Activated T-cell treated with anti-CD3 and anti-CD28 coated beads, Interleukin-2, amount 50 U/mL, for 48 hours (primary cell): Measurements from ENCODE around the gene CYP46A1.
A peak's percentile ranks its signal among the peaks of the same experiment; 100 is the strongest.

ENCODE experiments used
- DNase-seq, 2 experiments: peaks; one replicate each; pipeline ENCODE4 v3.0.0-alpha.2; 2020

CYP46A1 gene

GRCh38 chr14:99717682-99718013, 33.5 kb downstream of the CYP46A1 start:
- no peak for DNase-seq

GRCh38 chr14:99718031-99718810, 34.1 kb downstream of the CYP46A1 start:
- no peak for DNase-seq

DNA sequence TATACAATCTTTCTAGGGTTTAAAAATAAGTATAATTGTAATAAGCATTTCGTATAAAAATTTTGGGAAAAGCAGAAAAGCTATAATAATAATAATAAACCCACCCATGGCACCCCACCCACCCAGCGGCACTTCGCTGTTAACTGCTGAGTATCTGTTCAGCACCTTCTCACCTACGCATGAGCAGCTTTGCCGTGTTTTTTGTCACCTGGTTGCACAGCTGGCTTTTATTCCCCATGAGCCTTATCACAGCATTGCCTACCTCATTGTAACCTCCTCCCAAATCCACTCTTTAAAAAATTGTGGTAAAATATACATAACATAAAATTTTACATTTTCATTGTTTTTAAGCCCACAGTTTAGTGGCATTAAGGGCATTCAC, 34.7 kb downstream of the CYP46A1 start:
- no peak for DNase-seq

DNA sequence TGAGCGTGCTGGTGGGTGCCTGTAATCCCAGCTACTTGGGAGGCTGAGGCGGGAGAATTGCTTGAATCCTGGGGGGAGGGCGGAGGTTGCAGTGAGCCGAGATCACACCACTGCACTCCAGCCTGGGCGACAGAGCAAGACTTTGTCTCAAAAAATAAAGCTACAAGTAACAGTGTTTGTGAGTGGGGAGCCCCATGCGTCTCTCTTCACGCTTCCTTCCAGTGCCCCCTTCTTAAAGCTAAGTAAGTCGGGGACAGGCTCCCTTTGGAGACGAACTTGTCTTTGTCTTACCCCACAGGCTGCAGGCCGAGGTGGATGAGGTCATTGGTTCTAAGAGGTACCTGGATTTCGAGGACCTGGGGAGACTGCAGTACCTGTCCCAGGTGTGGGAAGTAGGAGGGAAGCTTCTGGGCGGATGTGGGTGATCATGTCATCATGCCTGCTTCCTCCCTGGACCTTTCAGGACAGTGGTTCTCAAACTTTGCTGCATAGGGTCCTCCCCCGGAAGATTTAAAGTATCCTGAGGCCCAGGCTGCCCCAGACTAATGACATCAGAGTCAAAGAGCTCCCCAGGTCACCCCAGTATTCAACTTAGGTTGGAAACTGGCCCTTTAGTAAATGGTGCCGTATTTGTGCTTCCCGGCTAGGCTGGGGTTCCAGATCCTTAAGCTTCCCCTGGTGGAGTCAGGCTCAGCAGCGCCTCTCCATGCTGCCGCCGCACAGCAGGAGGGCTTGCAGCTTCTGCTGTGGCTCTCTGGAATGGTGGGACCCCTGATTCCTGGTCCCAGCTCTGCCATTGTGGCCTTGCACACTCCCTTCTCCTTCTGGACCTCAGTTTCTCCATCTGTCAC, 37.1 kb downstream of the CYP46A1 start:
- DNase-seq = no peak

- peak in 1 of 2 experiments; percentile 6 for DNase-seq
Measured at GRCh38 chr14:99721792-99722516, 37.9 kb downstream of the CYP46A1 start.

- peak in 1 of 2 experiments; percentile 10 for DNase-seq
Measured at GRCh38 chr14:99722741-99723140, 38.6 kb downstream of the CYP46A1 start.

DNA sequence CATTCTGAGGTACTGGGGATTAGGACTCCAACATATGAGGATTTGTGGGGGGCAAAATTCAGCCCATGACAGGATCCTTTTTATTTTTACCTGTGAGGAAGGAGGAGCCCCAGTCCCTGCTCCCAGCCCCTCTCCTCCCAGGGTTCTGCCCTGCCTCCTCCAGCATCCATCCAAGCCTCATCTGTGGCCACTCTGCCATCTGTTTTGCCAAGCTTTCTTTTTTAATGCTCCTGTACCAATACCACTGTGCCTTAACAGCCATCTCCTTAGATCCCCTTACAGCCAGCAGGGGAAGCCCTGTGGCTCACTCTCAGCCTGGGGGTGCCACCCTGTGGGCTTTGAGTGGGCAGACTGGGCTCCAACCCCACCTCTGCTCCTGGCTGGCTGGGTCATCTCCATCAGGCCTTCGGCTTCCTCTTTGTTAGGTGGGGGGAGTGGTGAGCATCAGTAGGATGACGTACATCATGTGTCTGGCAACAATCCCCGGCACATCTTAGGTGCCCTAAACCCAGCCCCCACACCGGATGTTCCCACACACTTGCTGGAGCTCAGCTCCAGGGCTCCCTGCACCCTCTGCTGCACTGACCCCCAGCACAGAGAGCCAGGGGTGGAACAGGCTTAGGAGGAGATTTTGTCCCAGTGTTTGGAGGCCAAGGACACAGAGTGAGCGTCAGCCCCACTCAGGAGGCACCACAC, 40.2 kb downstream of the CYP46A1 start:
- peak in 1 of 2 experiments; percentile 9 for DNase-seq

DNA sequence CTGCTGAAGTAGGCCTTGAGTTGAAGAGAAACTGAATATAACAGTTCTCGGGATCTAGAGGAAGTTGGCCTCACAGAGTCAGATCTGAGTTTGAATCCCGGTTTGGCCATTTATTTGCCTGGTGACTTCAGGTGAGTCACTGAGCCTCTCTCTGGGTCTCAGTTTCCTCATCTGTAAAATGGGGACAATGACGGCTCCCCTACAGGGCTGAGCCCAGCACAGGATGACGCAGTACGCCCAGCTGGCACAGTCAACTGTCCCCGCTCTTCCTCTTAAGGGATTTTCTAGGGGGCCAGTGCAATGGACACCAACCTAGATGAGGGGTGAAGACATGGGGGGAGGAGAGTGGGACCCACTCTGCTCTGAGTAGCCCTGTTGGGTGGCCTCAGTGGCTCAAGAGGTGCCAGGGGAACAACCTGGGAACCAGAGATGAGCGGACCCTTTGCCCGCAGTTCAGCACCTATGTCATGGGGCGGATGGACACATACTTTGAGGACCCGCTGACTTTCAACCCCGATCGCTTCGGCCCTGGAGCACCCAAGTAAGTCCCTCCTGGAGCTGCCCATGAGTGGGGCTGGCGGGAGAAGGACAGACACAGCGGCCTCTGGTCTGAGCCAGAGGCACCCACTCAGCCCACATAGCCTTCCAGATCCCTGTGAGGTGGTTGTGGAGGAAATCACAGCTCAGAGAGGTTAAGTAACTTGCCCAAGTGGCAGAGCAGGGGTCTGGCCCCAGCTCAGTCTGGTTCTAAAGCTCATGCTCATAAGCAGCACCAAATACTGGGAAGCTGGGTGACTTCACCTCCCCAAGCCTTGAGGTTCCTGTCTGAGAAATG, 41.1 kb downstream of the CYP46A1 start:
- no peak for DNase-seq

DNA sequence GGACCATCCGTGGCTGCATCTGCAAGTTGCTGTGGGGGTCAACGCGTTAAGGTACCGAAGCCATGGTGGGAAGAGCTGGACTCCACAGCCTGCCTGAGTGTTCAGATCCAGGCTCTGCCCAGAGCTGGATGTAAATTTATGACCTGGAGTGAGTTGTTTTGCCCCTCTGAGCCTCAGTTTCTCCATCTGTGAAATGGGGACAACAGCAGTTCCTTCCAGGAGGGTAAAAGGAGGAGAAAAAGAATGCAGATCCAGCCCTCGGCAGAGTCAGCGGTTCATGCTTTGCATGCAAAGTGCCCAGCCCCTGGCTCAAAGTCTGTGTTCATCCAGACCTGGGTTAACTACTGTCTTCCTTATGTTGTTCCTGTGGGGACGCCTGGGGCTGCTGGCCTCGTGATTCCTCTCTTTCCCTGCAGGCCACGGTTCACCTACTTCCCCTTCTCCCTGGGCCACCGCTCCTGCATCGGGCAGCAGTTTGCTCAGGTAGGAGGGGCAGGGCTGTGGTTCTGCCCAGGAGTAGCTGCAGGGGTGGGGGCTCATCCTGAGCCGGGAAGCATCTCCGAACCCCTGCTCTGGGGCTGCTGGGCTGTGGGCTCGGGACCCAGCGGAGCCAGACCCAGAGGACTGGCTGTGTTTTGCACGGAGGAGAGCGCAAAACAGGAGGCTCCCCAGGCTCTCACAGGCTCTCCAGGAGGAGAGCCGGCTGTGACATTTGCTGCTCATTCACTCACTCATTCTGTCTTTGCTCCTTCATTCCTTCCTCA, 41.9 kb downstream of the CYP46A1 start:
- no peak for DNase-seq

GRCh38 chr14:99726538-99727095, 42.5 kb downstream of the CYP46A1 start:
- DNase-seq = no peak

- DNase-seq = no peak
Measured at GRCh38 chr14:99727096-99727870, 43.2 kb downstream of the CYP46A1 start.

GRCh38 chr14:99728231-99728920, 44.3 kb downstream of the CYP46A1 start:
- DNase-seq = no peak

GRCh38 chr14:99728981-99729451, 44.9 kb downstream of the CYP46A1 start:
- DNase-seq = no peak

GRCh38 chr14:99729991-99730875, 46.1 kb downstream of the CYP46A1 start:
- peak; percentile 85 to 86 for DNase-seq

DNA sequence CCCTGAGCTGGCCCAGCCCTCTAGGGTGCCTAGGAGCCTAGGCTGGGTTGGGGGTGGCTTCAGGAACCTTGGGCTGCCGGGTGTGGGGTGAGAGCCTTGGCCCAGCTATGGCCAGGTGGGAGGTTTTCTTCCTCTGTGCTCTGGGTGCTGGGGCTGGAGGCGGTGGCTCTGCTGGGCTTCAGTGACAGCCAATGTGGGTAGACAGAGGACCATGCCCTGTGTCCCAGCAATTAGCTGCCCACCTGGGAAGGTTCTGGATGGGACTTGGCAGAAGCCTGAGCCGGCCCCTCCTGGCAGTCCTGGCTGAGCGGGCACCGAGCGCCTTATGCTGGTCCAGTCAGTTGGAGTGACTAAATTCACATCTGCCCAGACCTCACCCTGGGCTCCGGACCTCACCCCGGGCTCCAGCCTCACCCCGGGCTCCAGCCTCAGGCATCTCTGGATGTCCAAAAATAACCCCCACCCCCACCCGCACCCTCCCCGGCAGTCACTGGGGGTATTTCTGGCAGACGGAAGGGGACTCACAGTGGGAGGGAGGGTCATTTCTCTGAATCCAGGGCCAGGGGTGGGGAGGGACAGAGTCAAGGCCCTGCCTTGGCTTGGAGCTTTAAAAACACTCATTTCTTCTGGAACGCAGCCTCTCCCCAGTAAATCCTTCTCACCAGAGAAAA, 46.9 kb downstream of the CYP46A1 start:
- DNase-seq = no peak

DNA sequence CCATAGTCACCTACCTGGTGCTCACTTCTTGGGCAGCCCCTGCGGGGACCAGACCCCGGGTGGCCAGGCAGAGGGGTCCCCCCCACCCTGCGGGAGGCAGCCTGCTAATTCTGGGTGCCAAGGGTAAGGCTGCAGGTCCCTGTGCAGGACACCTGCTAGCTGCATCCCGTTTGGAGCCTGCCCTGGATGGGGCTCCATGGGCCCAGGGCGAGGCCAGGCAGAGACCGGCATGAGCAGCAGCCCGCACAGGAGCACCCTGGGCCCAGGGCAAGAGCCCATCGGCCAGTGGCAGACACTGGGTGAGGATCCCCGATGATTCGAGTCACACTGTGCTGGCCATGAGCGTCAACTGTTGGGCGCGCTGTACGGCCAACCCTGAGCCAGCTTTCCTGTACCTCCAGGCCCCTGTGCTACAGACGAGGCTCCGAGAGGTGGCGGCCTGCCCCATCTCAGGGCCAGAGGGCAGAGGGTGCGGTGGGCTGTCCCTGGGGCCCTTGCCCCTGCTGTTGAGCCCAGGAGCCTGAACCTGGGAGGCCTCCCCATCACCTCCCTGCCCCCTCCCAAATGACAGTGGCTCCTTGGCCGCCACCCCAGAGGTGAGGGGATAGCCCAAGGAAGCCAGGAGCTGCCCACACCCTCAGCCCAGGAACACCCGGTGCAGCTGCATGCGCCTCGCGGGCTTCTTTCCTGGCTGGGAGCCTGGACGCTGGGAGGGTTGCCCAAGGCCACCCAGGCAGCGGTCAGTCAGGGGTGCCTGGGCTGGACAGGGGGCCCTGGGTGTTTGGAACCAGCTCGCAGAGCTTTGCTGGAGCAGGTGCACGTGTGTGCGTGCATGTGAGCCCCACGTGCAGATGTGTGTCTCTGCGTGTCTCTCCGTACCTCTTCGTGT, 47.7 kb downstream of the CYP46A1 start:
- DNase-seq = no peak
